PC-3 (cell line): ENCODE data around the gene ZNF778. TPM values are rescaled to one million over a fixed set of nuclear protein-coding genes. Genes with fewer than 3 reads are reported as not detected.

Experiments
- ATAC-seq: fragments of 200-7000 bp; cut with Tn5 transposase; 2 replicates; pipeline ENCODE4 v1.9.1; 2020; ENCODE audit warnings: mild to moderate bottlenecking, moderate library complexity
- BruUV-seq: library from RNA; stranded (reverse); fragments of 400-500 nt; replicated peaks from 2 replicates; lab custom pipeline; 2021; lab: Mats Ljungman, UMichigan
- CTCF ChIA-PET: fragments of 300-600 bp; sonication (Branson Sonifier 250); formaldehyde crosslinking; loops from one replicate; lab custom pipeline; 2022; ENCODE audit warnings: antibody characterized with exemption; lab: Charles Lee
- POLR2A ChIA-PET: fragments of 300-600 bp; sonication (Branson Sonifier 250); formaldehyde crosslinking; loops from one replicate; lab custom pipeline; 2022; ENCODE audit warnings: antibody characterized with exemption; ENCODE audit not compliant: unreplicated experiment; lab: Charles Lee
- DNase-seq: peaks from one replicate; pipeline ENCODE4 v3.0.0-alpha.2; 2015
- H2AFZ ChIP-seq: fragments of 300-600 bp; sonication (generic); 2 replicates; pipeline ENCODE4 v1.6.0; 2016; ENCODE audit warnings: antibody characterized with exemption, low read length
- H3F3A ChIP-seq: fragments of 300-600 bp; sonication (generic); one replicate; pipeline ENCODE4 v1.6.0; 2017; ENCODE audit warnings: antibody characterized with exemption, low read length, control low read depth, mild to moderate bottlenecking; ENCODE audit not compliant: unreplicated experiment
- H3K27ac ChIP-seq: fragments of 300-600 bp; sonication (generic); 2 replicates; pipeline ENCODE4 v1.5.1; 2016; ENCODE audit warnings: mild to moderate bottlenecking, low read length
- H3K27me3 ChIP-seq: fragments of 300-600 bp; sonication (generic); 2 replicates; pipeline ENCODE4 v1.6.1; 2016; ENCODE audit warnings: low read length, mixed read lengths
- H3K36me3 ChIP-seq: fragments of 300-600 bp; sonication (generic); 2 replicates; pipeline ENCODE4 v1.6.1; 2016; ENCODE audit warnings: low read depth, mixed run types, low read length, mixed read lengths
- H3K4me1 ChIP-seq: fragments of 300-600 bp; sonication (generic); 2 replicates; pipeline ENCODE4 v1.5.1; 2016; ENCODE audit warnings: low read length; ENCODE audit not compliant: insufficient read depth
- H3K4me2 ChIP-seq: fragments of 300-600 bp; sonication (generic); 2 replicates; pipeline ENCODE4 v1.6.0; 2016; ENCODE audit warnings: low read length
- H3K4me3 ChIP-seq: fragments of 300-600 bp; sonication (generic); 2 replicates; pipeline ENCODE4 v1.5.1; 2016; ENCODE audit warnings: mild to moderate bottlenecking, low read length, mixed read lengths
- H3K79me2 ChIP-seq: fragments of 300-600 bp; sonication (generic); 2 replicates; pipeline ENCODE4 v1.6.1; 2017; ENCODE audit warnings: low read length, mixed read lengths
- H3K9ac ChIP-seq: fragments of 300-600 bp; sonication (generic); 2 replicates; pipeline ENCODE4 v1.6.0; 2016; ENCODE audit warnings: mild to moderate bottlenecking, low read length
- H3K9me2 ChIP-seq: fragments of 300-600 bp; sonication (generic); replicated peaks from 2 replicates; pipeline ENCODE4 v1.6.1; 2016; ENCODE audit warnings: mixed run types, low read length, mixed read lengths
- H3K9me3 ChIP-seq: fragments of 300-600 bp; sonication (generic); 2 replicates; pipeline ENCODE4 v1.6.1; 2016; ENCODE audit warnings: low read length, mixed read lengths
- H4K20me1 ChIP-seq: fragments of 300-600 bp; sonication (generic); 2 replicates; pipeline ENCODE4 v1.6.1; 2016; ENCODE audit warnings: low read length, mixed read lengths
- EZH2 ChIP-seq: fragments of 300-600 bp; sonication (generic); IDR thresholded peaks from one replicate; pipeline ENCODE4 v1.6.1; 2017; ENCODE audit warnings: antibody characterized with exemption, mild to moderate bottlenecking, low read length; ENCODE audit not compliant: unreplicated experiment
- EZH2phosphoT487 ChIP-seq: fragments of 300-600 bp; sonication (generic); IDR thresholded peaks from 2 replicates; pipeline ENCODE4 v1.6.1; 2018; ENCODE audit warnings: mild to moderate bottlenecking, antibody characterized with exemption, low read length, borderline replicate concordance
- intact Hi-C: fragments of 100-400 bp; cut with micrococcal nuclease; formaldehyde crosslinking; loops from 2 replicates; pipeline ENCODE4 v1.9.0; 2023
- total RNA-seq: library from RNA; depleted of rRNA; stranded (reverse); fragments of >200 nt; gene quantifications from 2 replicates; pipeline ENCODE4 v1.2.3, GENCODE V29; 2014
- TF ChIP-seq, protein P1 (sequence below): fragments of 300-600 bp; sonication (generic); conservative IDR thresholded peaks from 2 replicates; pipeline ENCODE4 v1.5.1; 2017; ENCODE audit warnings: antibody characterized with exemption, low read depth, mild to moderate bottlenecking, low read length

Gene ZNF778
- total RNA-seq, 1 experiment from 2014 or later = 15.3 TPM

- no peak overlapping the region for H3K4me3 ChIP-seq
- CTCF ChIA-PET = no interaction called here
Measured at GRCh38 chr16:89219365-89219764, 1.9 kb downstream of the ZNF778 start.

DNA sequence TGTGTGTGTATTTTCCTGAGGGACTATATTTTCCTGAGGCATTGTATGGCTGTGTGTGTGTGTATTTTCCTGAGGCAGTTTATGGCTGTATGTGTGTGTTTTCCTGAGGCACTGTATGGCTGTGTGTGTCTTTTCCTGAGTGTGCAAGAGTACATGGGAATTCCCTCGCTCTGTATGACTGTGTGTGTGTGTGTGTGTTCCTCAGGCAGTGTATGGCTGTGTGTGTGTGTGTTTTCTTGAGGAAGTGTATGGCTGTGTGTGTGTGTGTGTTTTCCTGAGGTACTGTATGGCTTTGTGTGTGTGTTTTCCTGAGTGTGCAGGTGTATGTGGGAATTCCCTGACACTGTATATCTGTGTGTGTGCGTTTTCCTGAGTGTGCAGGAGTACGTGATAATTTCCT, 4.1 kb downstream of the ZNF778 start:
- Histone ChIP-seq H3K36me3 (peaks cover 21% of the 10 kb centered on the region), H3K79me2 (peaks cover 26% of the 10 kb centered on the region), H3K4me2 (no peak overlapping the region), H3F3A (no peaks in the 10 kb centered on the region), H3K4me3 (no peak overlapping the region), H3K9ac (no peak overlapping the region), H3K27ac (no peak overlapping the region), H4K20me1 (no peaks in the 10 kb centered on the region), H3K9me2 (no peaks in the 10 kb centered on the region), H3K4me1 (0 out of 2 replicates have a peak, but pooled peaks cover 3% of the 10 kb centered on the region), H2AFZ (no peak overlapping the region), H3K9me3 (no peaks in the 10 kb centered on the region), H3K27me3 (no peaks in the 10 kb centered on the region)
- DNase-seq (no peak), ATAC-seq (no peak)
- no TSS peak for BruUV-seq
- TF ChIP-seq, protein P1, sequence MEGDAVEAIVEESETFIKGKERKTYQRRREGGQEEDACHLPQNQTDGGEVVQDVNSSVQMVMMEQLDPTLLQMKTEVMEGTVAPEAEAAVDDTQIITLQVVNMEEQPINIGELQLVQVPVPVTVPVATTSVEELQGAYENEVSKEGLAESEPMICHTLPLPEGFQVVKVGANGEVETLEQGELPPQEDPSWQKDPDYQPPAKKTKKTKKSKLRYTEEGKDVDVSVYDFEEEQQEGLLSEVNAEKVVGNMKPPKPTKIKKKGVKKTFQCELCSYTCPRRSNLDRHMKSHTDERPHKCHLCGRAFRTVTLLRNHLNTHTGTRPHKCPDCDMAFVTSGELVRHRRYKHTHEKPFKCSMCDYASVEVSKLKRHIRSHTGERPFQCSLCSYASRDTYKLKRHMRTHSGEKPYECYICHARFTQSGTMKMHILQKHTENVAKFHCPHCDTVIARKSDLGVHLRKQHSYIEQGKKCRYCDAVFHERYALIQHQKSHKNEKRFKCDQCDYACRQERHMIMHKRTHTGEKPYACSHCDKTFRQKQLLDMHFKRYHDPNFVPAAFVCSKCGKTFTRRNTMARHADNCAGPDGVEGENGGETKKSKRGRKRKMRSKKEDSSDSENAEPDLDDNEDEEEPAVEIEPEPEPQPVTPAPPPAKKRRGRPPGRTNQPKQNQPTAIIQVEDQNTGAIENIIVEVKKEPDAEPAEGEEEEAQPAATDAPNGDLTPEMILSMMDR = no peak
- TF ChIP-seq EZH2 (no peak), EZH2phosphoT487 (no peak)
- POLR2A ChIA-PET = no interaction called here
- CTCF ChIA-PET = no interaction called here
- intact Hi-C loops = no loop called here

More at GRCh38 chr16:89219365-89219764, 1.9 kb downstream of the ZNF778 start:
- Histone ChIP-seq H3K9me3 (no peaks in the 10 kb centered on the region), H2AFZ (no peak overlapping the region), H3K4me2 (no peak overlapping the region), H3K27ac (no peak overlapping the region), H3K27me3 (no peaks in the 10 kb centered on the region), H3K36me3 (peaks cover 8% of the 10 kb centered on the region), H3K9ac (no peak overlapping the region), H3F3A (no peaks in the 10 kb centered on the region), H3K4me1 (0 out of 2 replicates have a peak, but pooled peaks cover 10% of the 10 kb centered on the region), H4K20me1 (no peaks in the 10 kb centered on the region), H3K9me2 (no peaks in the 10 kb centered on the region), H3K79me2 (peaks cover 33% of the 10 kb centered on the region)
- intact Hi-C loops = no loop called here
- no TSS peak for BruUV-seq
- ATAC-seq (no peak), DNase-seq (no peak)
- POLR2A ChIA-PET = no interaction called here
- TF ChIP-seq EZH2phosphoT487 (no peak), EZH2 (no peak)
- TF ChIP-seq, protein P1 = no peak

DNA sequence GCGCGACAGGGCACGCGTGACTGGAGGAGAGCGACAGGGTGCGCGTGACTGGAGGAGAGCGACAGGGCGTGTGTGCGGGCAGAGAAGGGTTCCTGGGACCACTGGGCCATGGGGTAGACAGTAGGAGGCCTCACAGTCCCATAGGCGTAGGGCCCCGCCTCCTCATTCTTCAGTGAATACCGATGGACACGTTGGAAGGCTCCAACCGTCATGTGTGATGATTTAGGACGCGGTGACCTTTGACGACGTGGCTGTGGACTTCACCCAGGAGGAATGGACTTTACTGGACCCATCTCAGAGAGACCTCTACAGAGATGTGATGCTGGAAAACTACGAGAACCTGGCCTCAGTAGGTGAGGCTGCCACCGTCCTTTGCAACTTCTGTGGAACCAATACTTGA, 5.4 kb downstream of the ZNF778 start:
- CTCF ChIA-PET = no interaction called here
- no peaks in the 10 kb centered on the region for H3F3A ChIP-seq
- no peaks in the 10 kb centered on the region; the same call in 1 of the 2 replicates for H3K9me3 ChIP-seq
- H3K36me3 ChIP-seq = peaks cover 34% of the 10 kb centered on the region
- no peaks in the 10 kb centered on the region for H3K4me1 ChIP-seq
- no peak overlapping the region for H3K27ac ChIP-seq
- POLR2A ChIA-PET = no interaction called here
- no peak overlapping the region for H3K4me2 ChIP-seq
- BruUV-seq = no TSS peak
- TF ChIP-seq EZH2 = no peak
- H2AFZ ChIP-seq = no peak overlapping the region
- no peak overlapping the region for H3K4me3 ChIP-seq
- ATAC-seq = no peak
- intact Hi-C loops = no loop called here
- H3K9ac ChIP-seq = no peak overlapping the region
- DNase-seq = no peak
- no peaks in the 10 kb centered on the region for H3K27me3 ChIP-seq
- peaks cover 18% of the 10 kb centered on the region for H3K79me2 ChIP-seq
- no peaks in the 10 kb centered on the region for H3K9me2 ChIP-seq
- H4K20me1 ChIP-seq = no peaks in the 10 kb centered on the region
